GM18505 (cell line): ENCODE measurements around the gene PRSS53.
"Not testable (repeated sequence)": the region's sequence is repeated elsewhere in the genome, so short reads cannot be mapped to it uniquely, and the experiment has no call there.

ENCODE experiments used
- ATAC-seq: cut with Tn5 transposase; IDR thresholded peaks from one replicate; pipeline ENCODE4 v1.9.1; 2021; ENCODE audit not compliant: unreplicated experiment
- POLR2A ChIP-seq: IDR thresholded peaks from 4 replicates; pipeline ENCODE4 v1.6.1; 2011; ENCODE audit warnings: borderline replicate concordance; ENCODE audit not compliant: insufficient read depth, insufficient read length; ENCODE audit errors: extremely low read depth

Gene PRSS53

GRCh38 chr16:31110106-31111034, 21.6 kb upstream of the PRSS53 start:
- ATAC-seq = no peak
- TF ChIP-seq POLR2A = no peak

DNA sequence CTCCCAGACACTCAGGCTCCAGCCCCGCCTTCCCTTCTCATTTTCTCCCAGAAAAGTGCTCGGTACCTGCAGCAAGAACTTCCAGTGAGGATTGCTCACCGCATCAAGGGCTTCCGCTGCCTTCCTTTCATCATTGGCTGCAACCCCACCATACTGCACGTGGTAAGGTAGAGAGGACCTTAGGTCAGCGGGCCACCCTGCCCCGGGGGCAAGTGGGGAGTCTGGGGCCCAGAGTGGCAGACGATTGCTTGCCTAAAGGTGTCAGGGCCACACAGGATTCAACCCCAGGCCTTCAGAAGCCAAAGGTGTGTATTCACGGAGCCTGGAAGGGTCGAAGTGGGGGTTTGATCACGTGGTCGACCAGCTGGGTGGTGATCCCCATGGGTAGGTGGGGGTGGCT, 20.9 kb upstream of the PRSS53 start:
- no peak for ATAC-seq
- no peak for TF ChIP-seq POLR2A

- ATAC-seq = no peak
- TF ChIP-seq POLR2A = no peak
Measured at GRCh38 chr16:31108794-31109558, 20.2 kb upstream of the PRSS53 start.

- peak; percentile 85 for ATAC-seq
- peak; percentile 77 for TF ChIP-seq POLR2A
Measured at GRCh38 chr16:31108035-31108793, 19.5 kb upstream of the PRSS53 start, which contains the start of gene BCKDK. TSS of gene BCKDK (plus strand) at chr16:31108386. CDS start at chr16:31109224, 838 bp downstream.

GRCh38 chr16:31107465-31107867, 18.7 kb upstream of the PRSS53 start:
- no peak for TF ChIP-seq POLR2A
- no peak for ATAC-seq

GRCh38 chr16:31106509-31107464, 18.0 kb upstream of the PRSS53 start:
- TF ChIP-seq POLR2A = no peak
- ATAC-seq = no peak

- ATAC-seq = peak; percentile 37
- no peak for TF ChIP-seq POLR2A
Measured at GRCh38 chr16:31105677-31106213, 17.0 kb upstream of the PRSS53 start.

GRCh38 chr16:31100876-31101641, 12.3 kb upstream of the PRSS53 start:
- ATAC-seq = not testable (repeated sequence)

DNA sequence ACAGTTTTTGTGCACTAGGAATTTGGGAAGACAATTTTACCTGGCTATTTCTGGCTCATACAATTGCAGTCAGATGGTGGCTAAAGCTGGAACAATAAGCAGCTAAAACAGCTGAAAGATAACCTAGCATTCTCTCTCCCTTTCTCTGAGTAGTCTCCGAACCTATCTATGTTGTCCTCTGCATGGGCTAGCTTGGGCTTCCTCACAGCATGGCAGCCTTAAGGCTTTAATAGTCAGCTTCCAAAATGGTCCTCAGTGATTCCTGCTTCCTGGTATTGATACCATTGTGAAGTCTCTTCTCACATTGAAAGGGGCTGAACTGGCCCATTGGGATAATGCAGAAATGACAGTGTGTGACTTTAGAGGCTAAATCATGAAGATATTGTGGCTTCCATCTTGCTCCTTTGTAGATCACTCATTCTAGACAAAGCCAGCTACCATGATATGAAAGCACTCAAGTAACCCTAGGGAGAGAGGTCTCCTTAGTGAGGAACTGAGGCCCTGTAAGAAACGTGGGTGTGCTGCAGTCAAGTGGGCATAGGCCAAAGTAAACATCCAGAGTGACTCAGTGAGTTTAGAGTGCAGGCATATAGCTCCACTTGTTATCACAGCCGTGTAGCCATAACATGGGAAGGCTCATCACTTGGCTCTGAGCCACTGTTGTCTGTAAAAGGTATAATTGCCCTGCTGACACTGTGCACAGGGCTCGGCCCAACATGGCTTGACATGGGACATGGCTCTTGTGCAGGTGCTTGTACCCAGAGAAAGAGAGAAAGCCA, 11.3 kb upstream of the PRSS53 start:
- ATAC-seq = no peak
- TF ChIP-seq POLR2A = no peak

DNA sequence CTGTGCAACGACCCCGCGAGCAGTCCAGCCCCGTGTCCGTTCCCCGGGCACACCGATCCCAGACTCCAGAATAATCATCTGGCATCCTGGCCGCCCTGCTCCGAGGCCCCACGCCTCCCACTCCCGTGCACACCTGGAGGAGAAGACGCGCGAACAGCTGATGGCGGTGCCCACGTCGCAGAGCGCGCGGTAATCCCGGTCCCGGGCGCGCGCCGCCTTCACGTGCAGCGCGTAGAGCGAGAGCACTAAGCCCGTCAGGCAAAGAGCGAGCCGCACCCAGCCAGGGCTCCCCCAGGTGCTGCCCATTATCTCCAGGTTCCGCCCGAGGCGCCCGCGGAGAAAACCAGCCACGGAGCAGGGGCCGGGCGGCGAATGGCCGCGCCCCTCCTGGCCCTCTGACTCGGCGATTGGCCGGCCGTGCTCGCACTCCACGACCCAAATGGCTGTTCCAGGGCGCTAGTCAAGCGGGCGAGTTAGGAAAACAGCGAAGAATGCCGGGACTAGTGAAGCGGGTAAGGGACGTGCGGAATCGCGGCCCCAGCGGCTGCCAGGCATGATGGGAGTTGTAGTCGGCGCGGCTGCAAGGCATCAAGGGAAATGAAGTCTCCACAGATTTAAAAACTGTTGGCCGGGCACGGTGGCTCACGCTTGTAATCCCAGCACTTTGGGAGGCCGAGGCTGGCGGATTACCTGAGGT, 5.8 kb upstream of the PRSS53 start, which contains the start of gene VKORC1:
Gene VKORC1, minus strand, starts transcription at position 374 of the 697 bp plus-strand sequence. Its CDS starts 68 bp downstream, at position 306.
- peak; percentile 88 for ATAC-seq
- TF ChIP-seq POLR2A = peak; percentile 59
